ENCODE results near the gene ARHGEF9. TPM values are rescaled to one million over a fixed set of nuclear protein-coding genes. Genes with fewer than 3 reads are reported as not detected.

ARHGEF9 gene
- total RNA-seq, 2 experiments from 2014 or later: 19.1 to 19.5 TPM

DNA sequence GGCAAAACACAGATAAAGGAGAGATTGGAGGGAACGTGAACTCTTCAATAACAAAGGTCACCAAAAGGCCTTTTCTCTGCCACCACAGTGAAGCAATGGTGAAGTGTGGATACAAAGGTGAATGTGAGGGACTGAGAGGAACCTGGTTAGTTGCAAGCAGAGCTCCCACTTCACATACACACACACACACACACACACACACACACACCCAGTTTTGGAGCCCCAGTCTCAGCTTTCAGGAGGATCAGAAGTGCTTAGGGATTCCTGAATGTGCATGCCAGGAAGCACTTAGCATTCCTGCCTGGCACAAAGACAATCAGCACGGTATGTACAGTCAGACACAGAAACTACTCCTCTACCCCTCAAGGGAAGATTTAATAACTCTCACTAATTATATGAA lies 71.5 kb downstream of the ARHGEF9 start:
- POLR2A ChIA-PET: no interaction called here
- intact Hi-C loops (cut with DNase I, micrococcal nuclease): no loop called here
- Histone ChIP-seq H3K27ac (ENCODE audit: low read depth in 1 of 2, low read length in 2 of 2) (no peak overlapping the region), H3K9me3 (ENCODE audit: control insufficient read depth in 1 of 2, insufficient read depth in 1 of 2, low read length in 2 of 2) (no peaks in the 10 kb centered on the region), H3K4me1 (ENCODE audit: insufficient read depth, low read length) (no peaks in the 10 kb centered on the region), H3K4me3 (ENCODE audit: low read length) (no peak overlapping the region), H3K27me3 (ENCODE audit: control insufficient read depth in 1 of 2, insufficient read depth in 2 of 2, low read length in 2 of 2) (no peaks in the 10 kb centered on the region), H3K36me3 (ENCODE audit: insufficient read depth, low read length) (peaks cover 8% of the 10 kb centered on the region)
- Mint-ChIP-seq H3K27ac (no peak overlapping the region), H3K36me3 (ENCODE audit: low read depth) (peaks cover 63% of the 10 kb centered on the region), H3K4me1 (ENCODE audit: low read depth) (no peaks in the 10 kb centered on the region), H3K4me3 (no peak overlapping the region), H3K9me3 (no peaks in the 10 kb centered on the region), H3K27me3 (no peaks in the 10 kb centered on the region)
- no peak for ATAC-seq (ENCODE audit: poor library complexity)
- TF ChIP-seq CTCF (IDR thresholded peaks at IDR 0.05): no peak
- CTCF ChIA-PET: no interaction called here
- DNase-seq: no peak

GRCh38 chrX:63708801-63709200 lies 76.2 kb downstream of the ARHGEF9 start:
- peaks cover 21% of the 10 kb centered on the region for H3K36me3 ChIP-seq (ENCODE audit: insufficient read depth, low read length)
- intact Hi-C loops (cut with DNase I, micrococcal nuclease): no loop called here
- H3K9me3 ChIP-seq (ENCODE audit: control insufficient read depth in 1 of 2, insufficient read depth in 1 of 2, low read length in 2 of 2): no peaks in the 10 kb centered on the region
- Mint-ChIP-seq H3K9me3 (no peaks in the 10 kb centered on the region), H3K27me3 (no peaks in the 10 kb centered on the region), H3K36me3 (ENCODE audit: low read depth) (peaks cover 67% of the 10 kb centered on the region), H3K27ac (no peak overlapping the region), H3K4me3 (no peak overlapping the region), H3K4me1 (ENCODE audit: low read depth) (peaks cover 7% of the 10 kb centered on the region)
- CTCF ChIA-PET: no interaction called here
- POLR2A ChIA-PET: no interaction called here
- no peak for TF ChIP-seq CTCF (IDR thresholded peaks at IDR 0.05)
- no peaks in the 10 kb centered on the region for H3K4me1 ChIP-seq (ENCODE audit: insufficient read depth, low read length)
- H3K27ac ChIP-seq (ENCODE audit: low read depth in 1 of 2, low read length in 2 of 2): no peak overlapping the region
- ATAC-seq (ENCODE audit: poor library complexity) (no peak), DNase-seq (no peak)
- H3K4me3 ChIP-seq (ENCODE audit: low read length): no peak overlapping the region
- no peaks in the 10 kb centered on the region for H3K27me3 ChIP-seq (ENCODE audit: control insufficient read depth in 1 of 2, insufficient read depth in 2 of 2, low read length in 2 of 2)

- Histone ChIP-seq H3K9me3 (ENCODE audit: control insufficient read depth in 1 of 2, insufficient read depth in 1 of 2, low read length in 2 of 2) (no peaks in the 10 kb centered on the region), H3K27me3 (ENCODE audit: control insufficient read depth in 1 of 2, insufficient read depth in 2 of 2, low read length in 2 of 2) (no peaks in the 10 kb centered on the region), H3K4me3 (ENCODE audit: low read length) (no peak overlapping the region), H3K4me1 (ENCODE audit: insufficient read depth, low read length) (no peaks in the 10 kb centered on the region), H3K36me3 (ENCODE audit: insufficient read depth, low read length) (peaks cover 29% of the 10 kb centered on the region), H3K27ac (ENCODE audit: low read depth in 1 of 2, low read length in 2 of 2) (no peak overlapping the region)
- Mint-ChIP-seq H3K27me3 (no peaks in the 10 kb centered on the region), H3K9me3 (no peaks in the 10 kb centered on the region), H3K4me1 (ENCODE audit: low read depth) (no peaks in the 10 kb centered on the region), H3K36me3 (ENCODE audit: low read depth) (peaks cover 93% of the 10 kb centered on the region), H3K4me3 (no peak overlapping the region), H3K27ac (no peak overlapping the region)
- no peak for TF ChIP-seq CTCF (IDR thresholded peaks at IDR 0.05)
- POLR2A ChIA-PET: no interaction called here
- intact Hi-C loops (cut with DNase I, micrococcal nuclease): no loop called here
- DNase-seq (no peak), ATAC-seq (ENCODE audit: poor library complexity) (no peak)
- CTCF ChIA-PET: no interaction called here
Observed at GRCh38 chrX:63702556-63702955, 82.5 kb downstream of the ARHGEF9 start.

Data from CD4-positive, alpha-beta T cell (primary cell).